Kidney tubule cell (primary cell): ENCODE results near the gene TUT1.
A peak's percentile ranks its signal among the peaks of the same experiment; 100 is the strongest.
"Not testable (repeated sequence)": the region's sequence is repeated elsewhere in the genome, so short reads cannot be mapped to it uniquely, and the experiment has no call there.

Experiments used
- DNase-seq: peaks from one replicate; pipeline ENCODE4 v3.0.0-alpha.2; 2018; ENCODE audit warnings: low spot score

Gene TUT1

GRCh38 chr11:62605467-62605866 lies 14.1 kb upstream of the TUT1 start:
- no peak for DNase-seq

DNA sequence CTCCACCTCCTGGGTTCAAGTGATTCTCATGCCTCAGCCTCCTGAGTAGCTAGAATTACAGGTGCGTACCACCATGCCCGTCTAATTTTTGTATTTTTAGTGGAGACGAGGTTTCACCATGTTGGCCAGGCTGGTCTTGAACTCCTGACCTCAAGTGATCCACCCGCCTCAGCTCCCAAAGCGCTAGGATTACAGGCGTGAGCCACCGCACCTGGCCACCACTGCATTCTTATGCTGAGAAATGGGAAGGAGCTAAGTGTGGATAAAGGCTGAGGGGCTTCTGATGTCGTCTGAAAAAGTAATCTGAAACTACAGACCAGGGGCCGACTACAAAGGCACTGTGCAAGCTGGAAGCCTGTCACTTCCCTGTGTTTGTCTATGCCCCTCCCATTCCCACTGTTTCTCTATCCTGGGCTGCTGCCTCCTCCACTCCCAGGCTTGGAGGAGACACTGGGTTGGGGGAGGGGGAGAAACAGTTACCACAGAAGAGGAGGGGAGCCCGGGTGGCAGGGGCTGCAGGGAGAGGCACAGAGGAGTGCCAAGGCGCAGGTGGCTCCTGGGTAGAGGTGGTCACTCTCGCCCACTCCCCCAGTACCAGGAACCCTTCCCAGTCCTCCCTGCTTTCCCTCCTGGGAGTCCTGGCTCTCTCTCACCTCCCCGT lies 13.3 kb upstream of the TUT1 start:
- DNase-seq: no peak

DNA sequence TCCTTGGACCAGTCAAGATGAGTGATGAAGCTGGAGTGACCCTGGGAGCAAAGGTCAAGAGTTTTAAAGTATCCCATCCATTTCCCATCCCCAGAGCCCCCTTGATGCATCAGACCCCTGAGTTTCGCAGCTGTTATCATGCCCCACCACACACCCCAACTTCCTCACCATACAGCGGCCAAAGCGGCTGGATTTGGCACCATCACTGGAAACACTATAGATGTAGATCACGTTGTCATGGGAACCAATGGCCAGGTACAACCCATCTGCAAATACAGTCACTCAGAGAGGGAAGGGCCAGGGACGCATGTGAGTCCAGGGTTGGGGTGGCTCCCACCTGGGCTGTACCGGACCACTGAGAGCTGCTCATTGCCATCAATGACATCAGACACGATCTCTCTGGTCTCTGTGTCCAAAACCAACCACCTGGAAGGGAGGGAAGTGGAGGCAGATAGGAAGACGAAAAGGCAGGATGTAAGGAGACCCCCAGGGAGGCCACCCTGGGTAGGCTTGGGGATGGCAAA lies 12.5 kb upstream of the TUT1 start:
- no peak for DNase-seq

DNA sequence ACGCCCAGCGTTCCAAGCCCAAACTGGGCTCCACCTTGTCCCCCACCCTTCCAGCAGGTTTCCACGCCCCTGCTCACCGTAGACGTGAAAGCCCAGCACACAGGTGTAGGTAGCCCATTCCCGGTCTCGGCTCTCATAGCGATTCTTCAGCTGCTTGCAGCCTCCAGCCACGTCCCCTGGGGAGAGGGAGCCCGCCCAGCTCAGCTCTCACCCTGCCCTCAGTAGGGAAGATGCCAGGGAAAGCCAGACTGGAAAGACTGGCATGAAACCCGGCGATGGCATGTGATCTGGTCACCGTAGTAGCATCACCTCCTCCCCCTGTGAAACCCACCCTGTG lies 11.7 kb upstream of the TUT1 start:
- DNase-seq: no peak

GRCh38 chr11:62602141-62603071 lies 11.1 kb upstream of the TUT1 start:
- DNase-seq: no peak

- DNase-seq: peak; percentile 99
Measured at GRCh38 chr11:62601372-62602140, 10.2 kb upstream of the TUT1 start, which contains the start of gene MTA2. Gene MTA2 (minus strand): TSS chr11:62601865. CDS start chr11:62601450, 415 bp downstream.

- peak; percentile 43 for DNase-seq
Measured at GRCh38 chr11:62601122-62601371, 9.7 kb upstream of the TUT1 start.

- DNase-seq: no peak
Measured at GRCh38 chr11:62600367-62601121, 9.2 kb upstream of the TUT1 start.

GRCh38 chr11:62599901-62600300 lies 8.6 kb upstream of the TUT1 start:
- DNase-seq: no peak

- peak; percentile 96 for DNase-seq
Measured at GRCh38 chr11:62599069-62599696, 7.9 kb upstream of the TUT1 start.

GRCh38 chr11:62595124-62595523 lies 3.8 kb upstream of the TUT1 start:
- DNase-seq: no peak

DNA sequence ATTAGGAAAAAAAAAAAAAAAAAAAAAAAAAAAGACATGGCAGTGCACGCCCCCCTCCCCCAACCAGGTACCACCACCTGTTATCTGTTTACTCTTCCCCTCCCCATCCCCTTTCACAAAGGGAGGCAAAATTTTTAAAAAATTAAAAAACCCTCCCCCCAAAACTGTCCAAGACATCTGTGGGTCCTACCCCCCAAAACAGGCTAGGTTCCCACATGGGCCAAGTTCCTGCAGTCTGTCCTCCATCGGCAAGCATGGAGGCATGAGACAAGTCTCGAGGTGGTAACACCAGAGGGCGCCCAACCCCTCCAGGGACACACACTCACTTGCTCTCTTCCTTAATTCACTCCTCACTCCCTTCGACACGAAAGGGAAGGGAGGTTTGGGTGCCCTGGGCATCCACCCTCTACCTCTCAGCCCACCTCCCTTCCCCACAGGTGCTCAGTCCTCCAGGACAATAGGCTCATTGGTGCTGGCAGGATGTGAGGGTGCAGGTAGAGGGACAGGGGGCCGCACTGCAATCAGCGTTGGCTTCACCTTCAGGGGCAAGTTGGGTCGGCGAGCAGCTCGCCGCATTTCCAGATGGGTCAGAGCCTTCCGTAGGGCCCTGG lies 2.2 kb upstream of the TUT1 start:
- DNase-seq: peak; percentile 72

GRCh38 chr11:62592989-62593421 lies 1.7 kb upstream of the TUT1 start:
- DNase-seq: no peak

DNA sequence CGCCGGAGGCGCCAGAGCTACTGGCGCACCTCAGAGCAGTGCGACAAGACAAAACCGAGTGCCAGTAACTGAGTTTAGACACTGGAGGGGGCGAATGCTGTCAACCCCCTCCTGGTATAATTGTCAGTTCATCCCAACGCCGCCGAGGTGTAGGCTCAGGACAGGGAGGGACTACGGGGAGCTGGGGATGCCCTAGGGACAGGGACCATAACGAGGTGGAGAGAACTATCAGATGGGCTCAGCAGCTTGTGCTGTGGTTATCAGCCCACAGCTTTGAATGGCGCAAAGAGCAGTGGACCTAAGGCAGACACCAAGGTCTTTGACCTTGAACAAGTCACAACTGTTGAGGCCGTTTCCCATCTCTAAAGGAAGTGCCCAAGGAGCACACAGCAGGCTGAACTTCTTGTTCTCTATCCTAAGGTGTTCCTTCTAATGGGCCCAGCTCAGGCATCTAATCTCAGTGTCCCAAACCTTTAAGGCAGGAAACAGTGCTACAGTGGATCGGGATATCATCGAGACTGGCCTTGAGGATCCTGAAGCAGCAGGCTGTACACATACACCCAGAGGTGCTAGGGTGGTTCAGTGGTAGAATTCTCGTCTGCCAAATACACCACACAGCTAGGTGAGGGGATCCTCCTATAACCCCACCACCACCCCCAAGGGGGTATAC lies 958 bp upstream of the TUT1 start:
- no peak for DNase-seq

DNA sequence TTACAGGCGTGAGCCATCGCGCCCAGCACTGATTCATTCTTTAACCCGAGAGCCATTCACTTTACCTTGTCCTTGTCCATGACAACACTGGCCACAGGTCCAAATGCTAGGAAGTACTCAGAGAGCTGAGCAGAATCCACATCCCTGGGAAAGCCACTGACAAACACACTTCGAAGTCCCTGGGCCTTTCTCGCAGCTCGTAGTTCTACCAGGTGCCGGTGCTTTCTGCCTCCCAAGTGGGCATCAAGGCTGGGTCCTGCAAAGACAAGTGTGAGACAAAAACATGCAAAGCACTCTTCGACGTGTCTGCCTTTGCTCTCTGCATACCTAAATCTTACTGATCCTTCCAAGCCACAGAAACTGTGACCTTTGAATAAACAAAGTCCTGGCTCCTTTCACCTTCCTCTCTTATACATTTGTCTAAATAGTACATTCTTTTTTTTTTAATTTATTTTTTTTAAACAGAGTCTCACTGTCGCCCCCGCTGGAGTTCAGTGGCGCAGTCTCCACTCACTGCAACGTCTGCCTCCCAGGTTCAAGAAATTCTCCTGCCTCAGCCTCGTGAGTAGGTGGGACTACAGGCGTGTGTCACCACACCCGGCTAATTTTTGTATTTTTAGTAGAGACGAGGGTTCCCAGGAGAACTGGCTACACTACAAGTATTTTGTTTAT lies 2.2 kb downstream of the TUT1 start:
- peak; percentile 20 for DNase-seq

GRCh38 chr11:62585356-62585755 lies 6.0 kb downstream of the TUT1 start:
- not testable (repeated sequence) for DNase-seq

GRCh38 chr11:62581735-62582134 lies 9.6 kb downstream of the TUT1 start:
- DNase-seq: not testable (repeated sequence)

DNA sequence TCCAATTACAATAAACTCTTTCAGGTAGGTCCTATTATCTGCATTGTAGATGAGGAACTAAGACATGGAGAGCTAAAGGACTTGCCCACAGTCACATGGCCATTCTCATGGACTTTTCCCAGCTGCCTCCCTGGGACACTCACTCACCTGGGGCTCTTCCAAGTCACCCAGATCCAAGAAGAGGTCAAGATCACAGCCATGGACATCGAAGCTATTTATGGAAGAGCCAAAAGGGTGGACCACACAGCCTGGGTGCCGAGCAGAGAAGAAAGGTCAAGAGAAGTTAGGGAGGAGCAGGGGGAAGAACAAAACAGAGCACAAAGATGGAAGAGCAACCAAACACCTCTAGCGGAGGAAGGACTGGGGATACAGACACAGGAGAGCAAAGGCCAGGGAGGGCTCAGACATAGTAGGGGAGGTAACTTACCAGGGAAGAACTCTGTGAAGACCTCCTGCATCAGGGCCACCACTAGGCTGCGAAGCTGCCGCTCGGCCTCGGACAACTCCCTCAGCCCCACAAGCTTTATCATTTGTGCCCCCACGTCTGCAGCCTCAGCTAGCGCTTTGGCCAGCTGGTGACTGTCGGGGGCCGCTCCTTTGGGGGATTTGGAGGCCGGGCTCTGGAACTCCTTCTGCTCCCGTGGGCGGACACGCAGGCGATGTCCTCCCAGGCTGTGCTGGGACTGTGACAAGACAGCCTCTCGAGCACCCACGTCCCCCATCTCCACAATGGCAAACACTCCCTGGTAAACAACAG lies 10.2 kb downstream of the TUT1 start:
- DNase-seq: no peak

DNA sequence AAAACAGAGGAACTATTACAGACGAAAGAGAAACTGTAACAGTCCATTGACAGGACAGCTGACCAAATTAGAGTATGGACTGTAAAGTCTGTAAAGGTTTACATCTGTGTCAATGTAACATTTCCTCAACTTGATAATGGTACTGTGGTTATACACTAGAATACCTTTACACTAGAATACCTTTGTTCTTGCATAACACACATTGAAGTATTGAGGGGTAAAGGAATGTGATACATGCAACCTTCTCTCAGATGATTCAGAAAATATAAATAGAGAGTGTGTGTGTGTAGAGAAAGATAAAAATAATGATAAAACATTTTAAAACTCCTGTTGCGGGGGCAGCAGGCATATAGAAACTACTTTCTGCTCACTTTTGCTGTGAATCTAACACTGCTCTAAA lies 12.1 kb downstream of the TUT1 start:
- DNase-seq: peak; percentile 65
